Activated naive CD4-positive, alpha-beta T cell treated with anti-CD3 and anti-CD28 coated beads, Interleukin-2, amount 10 ng/mL, durations not matched to agents 7 days and 5 days (primary cell): ENCODE data around the gene GFOD1.

Experiments
- CTCF ChIA-PET: fragments of 350-600 bp; sonication (Branson Sonifier 250); formaldehyde crosslinking; loops from one replicate; lab custom pipeline; 2021; ENCODE audit warnings: antibody characterized with exemption; lab: Charles Lee
- DNase-seq: peaks from one replicate; pipeline ENCODE4 v3.0.0-alpha.2; 2020
- H3K27ac Mint-ChIP-seq: one replicate; pipeline ENCODE4 v1.8.0; 2021; ENCODE audit warnings: mild to moderate bottlenecking, moderate library complexity, mixed read lengths
- H3K27me3 Mint-ChIP-seq: one replicate; pipeline ENCODE4 v1.8.0; 2021; ENCODE audit warnings: mild to moderate bottlenecking, mixed read lengths
- H3K36me3 Mint-ChIP-seq: one replicate; pipeline ENCODE4 v1.8.0; 2021; ENCODE audit warnings: mixed read lengths
- H3K4me1 Mint-ChIP-seq: one replicate; pipeline ENCODE4 v1.8.0; 2021; ENCODE audit warnings: mixed read lengths
- H3K4me3 Mint-ChIP-seq: one replicate; pipeline ENCODE4 v1.8.0; 2021; ENCODE audit warnings: mild to moderate bottlenecking, moderate library complexity, mixed read lengths
- H3K9me3 Mint-ChIP-seq: one replicate; pipeline ENCODE4 v1.8.0; 2021; ENCODE audit warnings: mixed read lengths

Gene GFOD1

GRCh38 chr6:13485923-13486562, 1.4 kb downstream of the GFOD1 start:
- peaks cover 46% of the 10 kb centered on the region for H3K27me3 Mint-ChIP-seq
- no peaks in the 10 kb centered on the region for H3K9me3 Mint-ChIP-seq
- peak; percentile 50 for DNase-seq
- peaks cover 56% of the 10 kb centered on the region for H3K4me1 Mint-ChIP-seq
- peak overlapping the region; percentile 82 for H3K4me3 Mint-ChIP-seq
- CTCF ChIA-PET, result interaction anchor here (0.7 to 1.9 kb wide), 3 partner anchors 28 to 149 kb away, joined by 3 to 6 read pairs (median 3); no protein-coding TSS in a partner anchor
- peak overlapping the region; percentile 60 for H3K27ac Mint-ChIP-seq
- H3K36me3 Mint-ChIP-seq, result peaks cover 3% of the 10 kb centered on the region

- no peak for DNase-seq
- Mint-ChIP-seq H3K27ac (no peak overlapping the region), H3K9me3 (no peaks in the 10 kb centered on the region), H3K27me3 (peaks cover 42% of the 10 kb centered on the region), H3K36me3 (peaks cover 3% of the 10 kb centered on the region), H3K4me3 (peak overlapping the region; percentile 82), H3K4me1 (peaks cover 59% of the 10 kb centered on the region)
- CTCF ChIA-PET, result interaction anchor here (0.7 to 1.2 kb wide), 2 partner anchors 28 to 148 kb away, joined by 3 read pairs; no protein-coding TSS in a partner anchor
Observed at GRCh38 chr6:13485303-13485702, 2.1 kb downstream of the GFOD1 start.

- Mint-ChIP-seq H3K36me3 (peaks cover 3% of the 10 kb centered on the region), H3K4me1 (peaks cover 59% of the 10 kb centered on the region), H3K27ac (no peak overlapping the region), H3K27me3 (peaks cover 38% of the 10 kb centered on the region), H3K9me3 (no peaks in the 10 kb centered on the region), H3K4me3 (no peak overlapping the region)
- no peak for DNase-seq
- CTCF ChIA-PET, result interaction anchor here (1.2 to 1.6 kb wide), 2 partner anchors 90 to 147 kb away, joined by 3 to 4 read pairs; partner anchors contain the start of gene SIRT5
Observed at GRCh38 chr6:13484827-13485226, 2.6 kb downstream of the GFOD1 start.

- CTCF ChIA-PET, result interaction anchor here (1.6 kb wide), 1 partner anchor 91 kb away, joined by 4 read pairs; the partner anchor contains the start of gene SIRT5
- H3K4me3 Mint-ChIP-seq, result no peak overlapping the region
- no peak for DNase-seq
- no peaks in the 10 kb centered on the region for H3K9me3 Mint-ChIP-seq
- peaks cover 59% of the 10 kb centered on the region for H3K4me1 Mint-ChIP-seq
- H3K27ac Mint-ChIP-seq, result no peak overlapping the region
- H3K36me3 Mint-ChIP-seq, result peaks cover 5% of the 10 kb centered on the region
- peaks cover 37% of the 10 kb centered on the region for H3K27me3 Mint-ChIP-seq
Observed at GRCh38 chr6:13484138-13484708, 3.2 kb downstream of the GFOD1 start.

- Mint-ChIP-seq H3K9me3 (no peaks in the 10 kb centered on the region), H3K36me3 (peaks cover 3% of the 10 kb centered on the region), H3K27me3 (peaks cover 14% of the 10 kb centered on the region), H3K4me3 (no peak overlapping the region), H3K4me1 (peaks cover 39% of the 10 kb centered on the region), H3K27ac (no peak overlapping the region)
- CTCF ChIA-PET, result interaction anchor here (1.1 to 1.5 kb wide), 2 partner anchors 94 to 97 kb away, joined by 5 to 6 read pairs; partner anchors contain the start of gene SIRT5
- no peak for DNase-seq
Observed at GRCh38 chr6:13480631-13481501, 6.5 kb downstream of the GFOD1 start.

GRCh38 chr6:13479971-13480434, 7.4 kb downstream of the GFOD1 start:
- no peak overlapping the region for H3K4me3 Mint-ChIP-seq
- H3K27me3 Mint-ChIP-seq, result peaks cover 8% of the 10 kb centered on the region
- CTCF ChIA-PET, result no interaction called here
- H3K27ac Mint-ChIP-seq, result no peak overlapping the region
- H3K9me3 Mint-ChIP-seq, result no peaks in the 10 kb centered on the region
- peaks cover 30% of the 10 kb centered on the region for H3K4me1 Mint-ChIP-seq
- peaks cover 2% of the 10 kb centered on the region for H3K36me3 Mint-ChIP-seq
- DNase-seq, result no peak

DNA sequence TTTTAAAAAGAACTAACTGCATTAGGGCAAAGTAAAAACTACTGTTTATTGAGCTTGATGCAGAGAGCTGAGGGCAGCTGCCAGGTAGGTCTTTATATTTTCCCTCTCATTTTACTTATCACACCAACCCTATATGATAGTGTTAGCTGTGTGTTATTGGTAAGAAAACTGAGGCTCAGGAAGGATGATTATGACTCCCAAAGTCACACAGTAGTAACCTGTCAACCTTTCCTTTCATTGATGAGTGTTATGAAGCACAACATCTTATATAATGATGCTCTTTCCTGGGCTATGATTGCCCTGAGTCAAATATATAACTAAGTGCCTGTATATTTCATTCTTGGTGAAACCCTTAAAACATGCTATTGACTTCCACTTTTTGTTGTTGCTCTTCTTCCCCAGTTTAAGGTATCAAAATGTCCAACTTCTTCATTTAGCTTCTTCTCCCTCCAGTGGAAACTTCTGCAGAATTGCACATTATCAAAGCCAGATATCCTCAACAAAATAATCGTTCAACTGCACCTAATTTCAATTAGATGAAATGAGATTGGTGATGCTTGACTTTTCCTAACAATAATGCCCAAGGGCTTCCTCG, 8.1 kb downstream of the GFOD1 start:
- Mint-ChIP-seq H3K4me3 (no peak overlapping the region), H3K4me1 (peaks cover 23% of the 10 kb centered on the region), H3K27me3 (peaks cover 8% of the 10 kb centered on the region), H3K9me3 (no peaks in the 10 kb centered on the region), H3K36me3 (peaks cover 2% of the 10 kb centered on the region), H3K27ac (no peak overlapping the region)
- DNase-seq, result no peak
- CTCF ChIA-PET, result interaction anchor here (0.5 to 1.1 kb wide), 2 partner anchors 95 to 140 kb away, joined by 3 read pairs; partner anchors contain the start of gene SIRT5

- Mint-ChIP-seq H3K27ac (no peak overlapping the region), H3K4me1 (peaks cover 16% of the 10 kb centered on the region), H3K9me3 (no peaks in the 10 kb centered on the region), H3K4me3 (no peak overlapping the region), H3K36me3 (peaks cover 2% of the 10 kb centered on the region), H3K27me3 (peaks cover 7% of the 10 kb centered on the region)
- DNase-seq, result no peak
- CTCF ChIA-PET, result interaction anchor here (0.5 to 1.1 kb wide), 2 partner anchors 96 to 139 kb away, joined by 3 read pairs; partner anchors contain the start of gene SIRT5
Observed at GRCh38 chr6:13478525-13478966, 8.9 kb downstream of the GFOD1 start.

DNA sequence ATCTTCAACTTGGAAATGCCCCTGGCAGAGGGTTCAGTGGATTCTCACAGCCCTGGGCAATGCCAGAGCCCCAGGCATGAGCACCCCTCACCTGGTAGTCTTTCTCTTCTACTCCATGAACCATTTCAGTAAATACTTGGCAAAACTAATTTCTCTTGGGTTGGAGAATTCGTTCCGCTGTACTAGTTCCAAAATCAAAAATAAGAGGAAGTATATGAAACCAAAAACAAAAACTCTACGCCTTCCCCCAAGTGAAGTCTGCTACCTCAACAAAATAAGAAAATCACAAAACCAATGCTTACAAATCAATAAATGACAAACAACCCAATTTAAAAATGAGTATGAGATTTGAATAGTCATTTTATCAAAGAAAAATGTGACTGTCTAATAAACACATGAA, 12.6 kb downstream of the GFOD1 start:
- H3K27ac Mint-ChIP-seq, result no peak overlapping the region
- peaks cover 4% of the 10 kb centered on the region for H3K4me1 Mint-ChIP-seq

DNA sequence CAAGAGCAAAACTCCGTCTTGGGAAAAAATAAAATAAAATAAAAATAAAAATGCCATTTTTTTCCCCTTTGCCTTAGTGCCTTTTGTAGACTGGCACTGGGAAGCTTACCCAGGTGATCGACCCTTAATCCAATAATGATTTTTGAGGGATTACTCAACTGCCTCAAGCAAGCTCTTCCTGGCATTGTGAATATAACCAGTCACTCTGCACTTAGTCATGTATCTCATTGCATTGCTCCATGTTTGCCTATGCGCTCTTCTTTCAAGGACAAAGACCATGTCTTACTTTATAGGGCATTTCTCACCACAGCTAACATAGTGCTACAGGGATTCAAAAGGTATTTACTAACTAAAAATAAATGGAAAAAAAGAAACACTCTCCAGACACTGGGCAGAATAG, 13.0 kb downstream of the GFOD1 start:
- Mint-ChIP-seq H3K4me1 (peaks cover 4% of the 10 kb centered on the region), H3K27ac (no peak overlapping the region), H3K4me3 (no peak overlapping the region), H3K9me3 (no peaks in the 10 kb centered on the region), H3K36me3 (peaks cover under 1% of the 10 kb centered on the region), H3K27me3 (peaks cover 4% of the 10 kb centered on the region)
- CTCF ChIA-PET, result no interaction called here
- no peak for DNase-seq

More for the DNA sequence above, 12.6 kb downstream of the GFOD1 start:
- CTCF ChIA-PET, result no interaction called here
- DNase-seq, result no peak
- no peak overlapping the region for H3K4me3 Mint-ChIP-seq
- peaks cover 4% of the 10 kb centered on the region for H3K27me3 Mint-ChIP-seq
- no peaks in the 10 kb centered on the region for H3K9me3 Mint-ChIP-seq
- H3K36me3 Mint-ChIP-seq, result peaks cover 2% of the 10 kb centered on the region

- CTCF ChIA-PET, result interaction anchor here (1.0 kb wide), 1 partner anchor 11 kb away, joined by 3 read pairs; no protein-coding TSS in a partner anchor
- H3K4me3 Mint-ChIP-seq, result no peak overlapping the region
- peaks cover 4% of the 10 kb centered on the region for H3K4me1 Mint-ChIP-seq
- no peak overlapping the region for H3K27ac Mint-ChIP-seq
- peaks cover 4% of the 10 kb centered on the region for H3K27me3 Mint-ChIP-seq
- no peaks in the 10 kb centered on the region for H3K9me3 Mint-ChIP-seq
- no peak for DNase-seq
- peaks cover 2% of the 10 kb centered on the region for H3K36me3 Mint-ChIP-seq
Observed at GRCh38 chr6:13473768-13474165, 13.6 kb downstream of the GFOD1 start.

DNA sequence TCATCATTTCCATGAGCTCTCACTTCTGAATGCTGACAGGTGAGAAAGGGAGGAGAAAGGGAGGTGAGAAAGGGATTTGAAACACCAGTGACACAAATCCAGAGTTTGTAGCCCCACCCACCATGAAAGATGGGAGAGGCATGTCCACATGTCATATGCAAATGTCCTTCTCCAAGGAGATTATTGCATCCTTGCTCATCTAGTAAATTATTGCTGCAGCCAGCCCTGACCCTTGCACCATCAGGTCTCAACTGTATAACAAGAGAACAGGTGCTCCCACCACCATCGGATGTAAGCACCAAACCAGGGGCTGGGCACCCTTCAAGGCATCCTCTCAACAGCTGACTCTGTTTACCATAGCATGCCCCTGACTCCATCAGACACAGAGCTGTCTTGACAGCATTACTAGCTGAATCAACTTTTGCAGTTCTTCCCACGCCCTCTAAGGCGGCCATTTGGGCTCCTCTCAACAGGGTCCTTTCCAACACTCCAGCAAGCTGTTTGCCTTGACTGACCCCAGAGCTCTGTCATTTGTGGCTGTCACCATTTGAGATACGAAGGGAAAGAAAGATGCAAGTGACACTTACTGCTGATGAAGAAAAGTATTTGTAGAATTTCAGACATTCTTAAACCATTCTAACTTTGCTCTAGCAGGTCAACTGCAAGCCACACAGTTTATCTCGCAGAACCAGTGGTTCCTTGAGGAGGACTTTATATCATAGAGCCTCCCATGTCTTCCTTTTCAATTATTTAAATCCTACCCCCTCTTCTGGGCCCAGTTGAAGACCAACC, 14.2 kb downstream of the GFOD1 start:
- no peak overlapping the region for H3K4me3 Mint-ChIP-seq
- no peak for DNase-seq
- no peaks in the 10 kb centered on the region for H3K9me3 Mint-ChIP-seq
- peaks cover under 1% of the 10 kb centered on the region for H3K27me3 Mint-ChIP-seq
- H3K27ac Mint-ChIP-seq, result no peak overlapping the region
- CTCF ChIA-PET, result interaction anchor here (1.0 kb wide), 1 partner anchor 10 kb away, joined by 3 read pairs; no protein-coding TSS in a partner anchor
- peaks cover 2% of the 10 kb centered on the region for H3K36me3 Mint-ChIP-seq
- peaks cover under 1% of the 10 kb centered on the region for H3K4me1 Mint-ChIP-seq

DNA sequence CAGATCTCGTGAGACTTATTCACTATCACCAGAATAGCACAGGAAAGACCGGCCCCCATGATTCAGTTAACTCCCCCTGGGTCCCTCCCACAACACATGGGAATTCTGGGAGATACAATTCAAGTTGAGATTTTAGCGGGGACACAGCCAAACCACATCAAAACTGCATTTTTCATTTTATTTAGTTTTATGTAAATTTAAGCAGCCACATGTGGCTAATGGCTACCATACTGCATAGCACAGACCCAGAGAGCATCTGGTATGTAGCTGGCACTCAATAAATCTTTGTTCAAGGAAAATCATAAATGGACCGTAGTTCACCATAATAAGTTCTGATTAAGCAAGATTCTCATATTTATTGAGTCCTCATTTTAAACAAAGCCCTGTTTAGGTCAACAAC, 15.3 kb downstream of the GFOD1 start:
- CTCF ChIA-PET, result no interaction called here
- Mint-ChIP-seq H3K4me1 (no peaks in the 10 kb centered on the region), H3K4me3 (no peak overlapping the region), H3K27ac (no peak overlapping the region), H3K27me3 (no peaks in the 10 kb centered on the region), H3K9me3 (no peaks in the 10 kb centered on the region), H3K36me3 (peaks cover 2% of the 10 kb centered on the region)
- DNase-seq, result no peak
